Adipose tissue (tissue), 3 donors: ENCODE measurements around the gene MAP6D1. TPM values are rescaled to one million over a fixed set of nuclear protein-coding genes. Genes with fewer than 3 reads are reported as not detected.
"Not testable (repeated sequence)": the region's sequence is repeated elsewhere in the genome, so short reads cannot be mapped to it uniquely, and the experiment has no call there.

ENCODE experiments used
- H3K27ac ChIP-seq: one replicate; pipeline ENCODE4 v1.5.1; 2013; ENCODE audit warnings: low read depth, low read length
- WGBS, 3 donors: extraction: QIAGEN DNeasy Blood & Tissue Kit; methylation state at CpG; one replicate each; pipeline ENCODE4 v1.1.7; 2013; 5-methylcytosine and 5-hydroxymethylcytosine counted together
- polyA plus RNA-seq, 3 donors: library from polyadenylated mRNA; stranded (reverse); fragments of 200-250 nt; gene quantifications; one replicate each; pipeline ENCODE4 v1.2.3, GENCODE V29; 2013
- donor health status: healthy with polysubstance abuse.
- donor health status: Bipolar disorder and iron deficiency.
- donor health status: healthy.

Gene MAP6D1
- polyA plus RNA-seq, 3 donors, result 0.70 to 1.8 TPM; not detected in 1

GRCh38 chr3:183808355-183808754, 17.0 kb downstream of the MAP6D1 start:
- H3K27ac ChIP-seq, result no peak overlapping the region
- WGBS, 3 donors, result 96% methylated on average over 11 of the region's 11 CpGs

- WGBS, 3 donors, result 94 to 98% (median 95%) methylated on average over 12 of the region's 12 CpGs
Observed at GRCh38 chr3:183807881-183808280, 17.5 kb downstream of the MAP6D1 start.

GRCh38 chr3:183807209-183807728, 18.1 kb downstream of the MAP6D1 start:
- WGBS, 3 donors, result 92 to 95% (median 93%) methylated on average over 12 of the region's 12 CpGs
- H3K27ac ChIP-seq, result no peak overlapping the region

More at GRCh38 chr3:183807881-183808280, 17.5 kb downstream of the MAP6D1 start:
- H3K27ac ChIP-seq, result no peak overlapping the region

GRCh38 chr3:183802989-183803388, 22.4 kb downstream of the MAP6D1 start:
- WGBS, 3 donors, result 73 to 85% (median 80%) methylated on average over 6 of the region's 6 CpGs
- H3K27ac ChIP-seq, result no peak overlapping the region

- no peak overlapping the region for H3K27ac ChIP-seq
- WGBS, 3 donors, result 88 to 91% (median 91%) methylated on average over 5 of the region's 5 CpGs
Observed at GRCh38 chr3:183801601-183802000, 23.8 kb downstream of the MAP6D1 start.

GRCh38 chr3:183800243-183800863, 25.0 kb downstream of the MAP6D1 start:
- WGBS, 3 donors, result 83 to 92% (median 86%) methylated on average over 8 of the region's 8 CpGs
- no peak overlapping the region for H3K27ac ChIP-seq

- 94 to 98% (median 96%) methylated on average over 5 of the region's 5 CpGs for WGBS, 3 donors
- H3K27ac ChIP-seq, result no peak overlapping the region
Observed at GRCh38 chr3:183799461-183799860, 25.9 kb downstream of the MAP6D1 start.

GRCh38 chr3:183797996-183798395, 27.4 kb downstream of the MAP6D1 start:
- WGBS, 3 donors, result 85 to 94% (median 89%) methylated on average over 9 of the region's 9 CpGs
- no peak overlapping the region for H3K27ac ChIP-seq

GRCh38 chr3:183796372-183796771, 29.0 kb downstream of the MAP6D1 start:
- no peak overlapping the region for H3K27ac ChIP-seq
- WGBS, 3 donors, result 88 to 98% (median 94%) methylated on average over 6 of the region's 6 CpGs

- 95 to 98% (median 97%) methylated on average over 4 of the region's 4 CpGs for WGBS, 3 donors
- no peak overlapping the region for H3K27ac ChIP-seq
Observed at GRCh38 chr3:183794452-183794851, 30.9 kb downstream of the MAP6D1 start.

GRCh38 chr3:183792976-183793375, 32.4 kb downstream of the MAP6D1 start:
- WGBS, 3 donors, result 86 to 96% (median 90%) methylated on average over 6 of the region's 6 CpGs
- no peak overlapping the region for H3K27ac ChIP-seq

GRCh38 chr3:183790700-183791099, 34.7 kb downstream of the MAP6D1 start:
- no peak overlapping the region for H3K27ac ChIP-seq
- 93 to 96% (median 95%) methylated on average over 16 of the region's 16 CpGs for WGBS, 3 donors

- no peak overlapping the region for H3K27ac ChIP-seq
- WGBS, 3 donors, result 88 to 93% (median 93%) methylated on average over 4 of the region's 4 CpGs
Observed at GRCh38 chr3:183789826-183790225, 35.6 kb downstream of the MAP6D1 start.

GRCh38 chr3:183784503-183784902, 40.9 kb downstream of the MAP6D1 start:
- H3K27ac ChIP-seq, result not testable (repeated sequence)
- 46 to 94% (median 53%) methylated on average over 10 of the region's 10 CpGs for WGBS, 3 donors

- H3K27ac ChIP-seq, result no peak overlapping the region
Observed at GRCh38 chr3:183782576-183783276, 42.7 kb downstream of the MAP6D1 start.

GRCh38 chr3:183781246-183781645, 44.1 kb downstream of the MAP6D1 start:
- no peak overlapping the region for H3K27ac ChIP-seq
- WGBS, 3 donors, result 94 to 98% (median 95%) methylated on average over 6 of the region's 6 CpGs

More at GRCh38 chr3:183782576-183783276, 42.7 kb downstream of the MAP6D1 start:
- 72 to 76% (median 74%) methylated on average over 7 of the region's 7 CpGs for WGBS, 3 donors

GRCh38 chr3:183779896-183780465, 45.4 kb downstream of the MAP6D1 start:
- 62 to 91% (median 68%) methylated on average over 14 of the region's 14 CpGs for WGBS, 3 donors
- H3K27ac ChIP-seq, result no peak overlapping the region

GRCh38 chr3:183777016-183777618, 48.3 kb downstream of the MAP6D1 start:
- H3K27ac ChIP-seq, result no peak overlapping the region
- 89 to 93% (median 92%) methylated on average over 4 of the region's 4 CpGs for WGBS, 3 donors

GRCh38 chr3:183776451-183776850, 48.9 kb downstream of the MAP6D1 start:
- WGBS, 3 donors, result 65 to 90% (median 70%) methylated on average over 5 of the region's 5 CpGs

More at GRCh38 chr3:183776451-183776850, 48.9 kb downstream of the MAP6D1 start:
- not testable (repeated sequence) for H3K27ac ChIP-seq
